ENCODE measurements around the gene GUCY1A2. TPM values are rescaled to one million over a fixed set of nuclear protein-coding genes. Genes with fewer than 3 reads are reported as not detected.

The GUCY1A2 gene
- total RNA-seq, 1 experiment from 2014 or later: 0.10 TPM

DNA sequence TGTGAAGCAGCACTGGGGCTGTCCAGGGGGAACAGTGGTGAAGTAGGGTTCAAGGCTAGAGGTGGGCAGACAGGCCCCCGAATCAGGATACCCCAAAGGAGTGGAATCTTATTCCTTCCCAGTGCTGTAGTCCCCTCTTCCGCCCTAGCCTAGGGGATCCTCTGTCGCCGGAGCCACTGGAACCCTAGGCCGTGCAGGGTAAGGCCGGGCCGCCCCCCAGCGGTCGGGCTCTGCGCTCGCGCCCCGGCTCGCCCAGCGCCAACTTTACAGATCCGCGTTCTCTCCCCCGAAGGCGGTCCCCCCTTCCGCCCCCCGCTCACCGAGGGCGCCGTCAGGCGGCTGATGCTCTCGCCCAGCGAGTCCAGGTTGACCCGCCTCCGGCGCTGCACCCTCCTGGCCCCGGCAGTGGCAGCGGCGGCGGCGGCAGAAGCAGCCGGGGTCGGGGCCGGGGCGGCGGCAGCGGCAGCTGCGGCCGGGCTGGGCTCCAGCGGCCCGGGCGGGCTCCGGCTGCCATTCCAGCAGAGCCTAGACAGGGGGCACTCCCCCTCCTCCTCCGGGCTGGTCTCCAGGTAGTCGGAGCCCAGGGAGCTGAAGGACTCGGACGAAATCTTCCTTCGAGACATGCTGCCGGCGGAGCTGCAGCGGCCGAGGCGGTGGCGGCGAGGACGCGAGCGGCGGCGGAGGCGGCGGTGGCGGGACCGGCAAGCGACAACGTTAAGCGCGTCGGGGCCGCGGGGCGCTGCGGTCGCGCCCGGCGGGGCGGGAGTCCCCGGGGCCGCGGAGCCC, 650 bp downstream of the GUCY1A2 start:
- Histone ChIP-seq H3K4me3 (replicated peaks in 1 of 2; ENCODE audit: low read depth in 1 of 2, low read length in 2 of 2) (no peak overlapping the region), H3K27me3 (ENCODE audit: insufficient read depth, low read length) (no peaks in the 10 kb centered on the region; the same call in 1 of the 2 replicates), H2AFZ (ENCODE audit: low read depth, low read length, poor library complexity, severe bottlenecking) (no peak overlapping the region), H3K36me3 (ENCODE audit: control insufficient read depth in 1 of 2, insufficient read depth in 2 of 2, low read length in 2 of 2) (no peaks in the 10 kb centered on the region), H3K4me2 (ENCODE audit: low read length) (no peak overlapping the region), H3K27ac (ENCODE audit: low read depth, low read length) (no peak overlapping the region), H3K9ac (ENCODE audit: low read length) (no peak overlapping the region), H4K20me1 (ENCODE audit: insufficient read depth) (no peaks in the 10 kb centered on the region), H3K9me2 (ENCODE audit: insufficient read depth) (no peaks in the 10 kb centered on the region), H3K9me3 (ENCODE audit: control insufficient read depth in 1 of 2, insufficient read depth in 1 of 2, low read depth in 1 of 2, low read length in 2 of 2) (no peaks in the 10 kb centered on the region), H3K79me2 (ENCODE audit: insufficient read depth, low read length) (no peaks in the 10 kb centered on the region), H3K4me1 (ENCODE audit: control insufficient read depth in 1 of 2, insufficient read depth in 2 of 2, low read length in 2 of 2) (no peaks in the 10 kb centered on the region)
- ChIA-PET POLR2A (no interaction called here), RAD21 (ENCODE audit: low non-redundant PET in 1 of 2, low total read pairs in 2 of 2, uncharacterized antibody in 2 of 2, unreplicated experiment in 2 of 2) (interaction anchor here in 1 of 2 experiments (0.7 kb wide), 1 partner anchor 24 kb away, joined by 3 read pairs; no protein-coding TSS in a partner anchor), CTCF (no interaction called here)
- DNase-seq (ENCODE audit: low read depth, low spot score): no peak
- intact Hi-C loops (cut with micrococcal nuclease): no loop called here
- no peak for TF ChIP-seq ELF1 (IDR thresholded peaks at IDR 0.05; ENCODE audit: borderline replicate concordance, low read depth)
- TF ChIP-seq SP1 (IDR thresholded peaks at IDR 0.05; ENCODE audit: low read depth): no peak
- TF ChIP-seq YY1 (IDR thresholded peaks at IDR 0.05; ENCODE audit: extremely low read depth, insufficient replicate concordance, low read depth, low read length): no peak
- no peak for TF ChIP-seq ZNF274 (IDR thresholded peaks at IDR 0.05; ENCODE audit: low read depth, low read length)
- no peak for TF ChIP-seq ZBTB33 (IDR thresholded peaks at IDR 0.05; ENCODE audit: extremely low read depth, insufficient replicate concordance, low read length)
- TF ChIP-seq CEBPB (IDR thresholded peaks at IDR 0.05; ENCODE audit: low read depth): no peak
- BruUV-seq (replicated peaks): no TSS peak
- ATAC-seq: no peak

DNA sequence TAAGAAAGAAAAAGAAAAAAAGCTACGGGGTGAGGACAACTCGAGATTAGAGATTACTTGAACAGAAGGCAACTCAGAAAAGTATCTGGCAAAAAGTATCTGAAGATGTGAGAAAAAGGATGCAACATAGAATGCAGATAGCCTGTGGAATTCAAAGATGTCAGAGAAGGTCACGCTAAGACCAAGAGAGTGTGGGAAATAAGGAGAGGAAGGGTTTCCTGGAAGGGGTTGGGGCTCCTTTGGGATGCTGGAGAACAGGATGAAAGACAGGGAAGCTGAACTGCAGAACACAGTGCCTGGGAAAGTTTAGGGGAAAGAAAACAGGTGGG, 1.2 kb downstream of the GUCY1A2 start:
- Histone ChIP-seq H2AFZ (ENCODE audit: low read depth, low read length, poor library complexity, severe bottlenecking) (no peak overlapping the region), H3K9me2 (ENCODE audit: insufficient read depth) (no peaks in the 10 kb centered on the region), H3K36me3 (ENCODE audit: control insufficient read depth in 1 of 2, insufficient read depth in 2 of 2, low read length in 2 of 2) (no peaks in the 10 kb centered on the region), H3K79me2 (ENCODE audit: insufficient read depth, low read length) (no peaks in the 10 kb centered on the region), H3K27ac (ENCODE audit: low read depth, low read length) (no peak overlapping the region), H3K9me3 (ENCODE audit: control insufficient read depth in 1 of 2, insufficient read depth in 1 of 2, low read depth in 1 of 2, low read length in 2 of 2) (no peaks in the 10 kb centered on the region), H3K4me3 (replicated peaks in 1 of 2; ENCODE audit: low read depth in 1 of 2, low read length in 2 of 2) (no peak overlapping the region), H3K27me3 (ENCODE audit: insufficient read depth, low read length) (no peaks in the 10 kb centered on the region; the same call in 1 of the 2 replicates), H3K4me2 (ENCODE audit: low read length) (no peak overlapping the region), H4K20me1 (ENCODE audit: insufficient read depth) (no peaks in the 10 kb centered on the region), H3K4me1 (ENCODE audit: control insufficient read depth in 1 of 2, insufficient read depth in 2 of 2, low read length in 2 of 2) (no peaks in the 10 kb centered on the region), H3K9ac (ENCODE audit: low read length) (no peak overlapping the region)
- ATAC-seq (no peak), DNase-seq (ENCODE audit: low read depth, low spot score) (no peak)
- POLR2A ChIA-PET: no interaction called here
- CTCF ChIA-PET: no interaction called here
- no TSS peak for BruUV-seq (replicated peaks)
- RAD21 ChIA-PET (ENCODE audit: low non-redundant PET in 1 of 2, low total read pairs in 2 of 2, uncharacterized antibody in 2 of 2, unreplicated experiment in 2 of 2): interaction anchor here in 1 of 2 experiments (0.7 kb wide), 1 partner anchor 25 kb away, joined by 3 read pairs; no protein-coding TSS in a partner anchor
- intact Hi-C loops (cut with micrococcal nuclease): no loop called here
- TF ChIP-seq EZH2 (IDR thresholded peaks at IDR 0.05): no peak
- no peak for TF ChIP-seq ZNF274 (IDR thresholded peaks at IDR 0.05; ENCODE audit: low read depth, low read length)
- no peak for TF ChIP-seq SP1 (IDR thresholded peaks at IDR 0.05; ENCODE audit: low read depth)
- TF ChIP-seq TCF7L2 (IDR thresholded peaks at IDR 0.05; ENCODE audit: borderline replicate concordance, extremely low read depth, insufficient read depth, insufficient read length): no peak
- TF ChIP-seq EGR1 (IDR thresholded peaks at IDR 0.05; ENCODE audit: low read depth): no peak
- no peak for TF ChIP-seq JUND (IDR thresholded peaks at IDR 0.05)
- no peak for TF ChIP-seq SIN3A (IDR thresholded peaks at IDR 0.05; ENCODE audit: low read depth)
- TF ChIP-seq, protein P1, sequence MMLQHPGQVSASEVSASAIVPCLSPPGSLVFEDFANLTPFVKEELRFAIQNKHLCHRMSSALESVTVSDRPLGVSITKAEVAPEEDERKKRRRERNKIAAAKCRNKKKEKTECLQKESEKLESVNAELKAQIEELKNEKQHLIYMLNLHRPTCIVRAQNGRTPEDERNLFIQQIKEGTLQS (IDR thresholded peaks at IDR 0.05): no peak
- no peak for TF ChIP-seq POLR2AphosphoS5 (IDR thresholded peaks at IDR 0.05; ENCODE audit: low read depth, low read length)
- no peak for TF ChIP-seq CTCF (IDR thresholded peaks at IDR 0.05 in 2 of 3, conservative IDR thresholded peaks at IDR 0.05 in 1 of 3; ENCODE audit: borderline replicate concordance in 1 of 3, insufficient read depth in 1 of 3, low read depth in 2 of 3, low read length in 2 of 3)
- no peak for TF ChIP-seq EZH2phosphoT487 (IDR thresholded peaks at IDR 0.05; ENCODE audit: borderline replicate concordance)
- no peak for TF ChIP-seq ZFX (IDR thresholded peaks at IDR 0.05)
- no peak for TF ChIP-seq YY1 (IDR thresholded peaks at IDR 0.05; ENCODE audit: extremely low read depth, insufficient replicate concordance, low read depth, low read length)
